Nephron progenitor cell (in vitro differentiated cells): Measurements from ENCODE around the gene OSBP2.
"Not testable (repeated sequence)": the region's sequence is repeated elsewhere in the genome, so short reads cannot be mapped to it uniquely, and the experiment has no call there.

Experiments
- DNase-seq: peaks from one replicate; pipeline ENCODE4 v3.0.0; 2021
- H3K27ac Mint-ChIP-seq: 2 replicates; pipeline ENCODE4 v1.8.0; 2021; ENCODE audit warnings: mild to moderate bottlenecking, moderate library complexity, mixed read lengths
- H3K27me3 Mint-ChIP-seq: 2 replicates; pipeline ENCODE4 v1.8.0; 2021; ENCODE audit warnings: mild to moderate bottlenecking, low read depth, mixed read lengths; ENCODE audit not compliant: poor library complexity
- H3K36me3 Mint-ChIP-seq: 2 replicates; pipeline ENCODE4 v1.8.0; 2021; ENCODE audit warnings: low read depth, mixed read lengths
- H3K4me1 Mint-ChIP-seq: 2 replicates; pipeline ENCODE4 v1.8.0; 2021; ENCODE audit warnings: mixed read lengths
- H3K4me3 Mint-ChIP-seq: 2 replicates; pipeline ENCODE4 v1.8.0; 2021; ENCODE audit warnings: mild to moderate bottlenecking, moderate library complexity, mixed read lengths
- H3K9me3 Mint-ChIP-seq: 2 replicates; pipeline ENCODE4 v1.8.0; 2021; ENCODE audit warnings: mild to moderate bottlenecking, moderate library complexity, mixed read lengths
- CTCF ChIP-seq: fragments of 200-600 bp; sonication (generic); IDR thresholded peaks from 2 replicates; pipeline ENCODE4 v1.5.0; 2021; ENCODE audit warnings: antibody characterized with exemption

The OSBP2 gene

GRCh38 chr22:30767661-30768060 is 73.0 kb downstream of the OSBP2 start:
- peak overlapping the region; percentile 8 for H3K27ac Mint-ChIP-seq
- TF ChIP-seq CTCF, result no peak
- H3K4me1 Mint-ChIP-seq, result peaks cover 12% of the 10 kb centered on the region
- H3K36me3 Mint-ChIP-seq, result no peaks in the 10 kb centered on the region
- DNase-seq, result peak; percentile 19
- peaks cover 4% of the 10 kb centered on the region for H3K27me3 Mint-ChIP-seq
- H3K4me3 Mint-ChIP-seq, result no peak overlapping the region
- no peaks in the 10 kb centered on the region for H3K9me3 Mint-ChIP-seq

DNA sequence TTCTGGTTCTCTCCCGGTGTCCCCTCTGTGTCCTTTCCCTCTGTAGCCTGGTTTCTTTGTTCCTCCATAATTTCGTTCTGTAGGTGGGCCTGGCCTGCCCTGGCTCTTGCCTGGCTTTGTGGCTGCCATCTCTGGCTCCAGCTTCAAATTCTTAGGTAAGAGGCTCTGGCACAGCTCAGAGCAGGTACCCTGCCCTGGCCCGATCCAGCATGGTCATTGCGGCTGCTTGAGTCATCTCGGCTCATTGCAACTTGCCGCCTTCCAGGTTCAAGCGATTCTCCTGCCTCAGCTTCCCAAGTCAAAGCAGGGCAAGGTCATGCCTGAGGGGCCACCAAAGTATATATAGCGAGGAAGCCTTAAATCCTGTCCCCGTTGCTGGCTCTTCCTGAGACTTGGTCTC is 76.0 kb downstream of the OSBP2 start:
- H3K4me1 Mint-ChIP-seq, result peaks cover 12% of the 10 kb centered on the region
- no peak overlapping the region for H3K27ac Mint-ChIP-seq
- H3K4me3 Mint-ChIP-seq, result no peak overlapping the region
- no peaks in the 10 kb centered on the region for H3K36me3 Mint-ChIP-seq
- no peaks in the 10 kb centered on the region for H3K9me3 Mint-ChIP-seq
- no peak for DNase-seq
- peaks cover 16% of the 10 kb centered on the region for H3K27me3 Mint-ChIP-seq
- no peak for TF ChIP-seq CTCF

- Mint-ChIP-seq H3K4me1 (no peaks in the 10 kb centered on the region), H3K9me3 (no peaks in the 10 kb centered on the region), H3K36me3 (no peaks in the 10 kb centered on the region), H3K4me3 (no peak overlapping the region), H3K27ac (no peak overlapping the region), H3K27me3 (peaks cover 12% of the 10 kb centered on the region)
- TF ChIP-seq CTCF, result no peak
- DNase-seq, result no peak
These were observed 79.2 kb downstream of the OSBP2 start for GRCh38 chr22:30773919-30774318.

GRCh38 chr22:30774566-30774965 is 79.9 kb downstream of the OSBP2 start:
- Mint-ChIP-seq H3K4me1 (no peaks in the 10 kb centered on the region), H3K4me3 (no peak overlapping the region), H3K27ac (no peak overlapping the region), H3K36me3 (no peaks in the 10 kb centered on the region), H3K27me3 (peaks cover 12% of the 10 kb centered on the region), H3K9me3 (no peaks in the 10 kb centered on the region)
- DNase-seq, result no peak
- no peak for TF ChIP-seq CTCF

DNA sequence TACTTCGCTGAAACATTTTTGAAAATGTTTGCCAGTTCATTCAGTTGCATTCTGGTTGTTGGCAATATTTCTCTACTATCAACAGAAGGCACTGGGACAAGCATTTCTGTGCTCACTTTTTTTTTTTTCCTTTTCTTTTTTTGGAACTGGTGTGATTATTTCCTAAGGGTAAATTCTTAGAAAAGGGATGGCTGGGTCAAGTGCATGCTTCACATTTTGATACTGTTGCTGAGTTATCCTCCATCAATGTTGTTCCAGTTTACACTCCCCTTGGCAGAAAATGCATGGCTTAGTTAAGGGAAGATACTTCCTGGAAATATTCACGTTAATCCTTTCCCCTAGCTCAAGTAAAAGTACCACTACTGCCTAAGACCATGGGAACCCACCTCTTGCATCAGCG is 81.8 kb downstream of the OSBP2 start:
- no peak overlapping the region for H3K4me3 Mint-ChIP-seq
- no peak for DNase-seq

DNA sequence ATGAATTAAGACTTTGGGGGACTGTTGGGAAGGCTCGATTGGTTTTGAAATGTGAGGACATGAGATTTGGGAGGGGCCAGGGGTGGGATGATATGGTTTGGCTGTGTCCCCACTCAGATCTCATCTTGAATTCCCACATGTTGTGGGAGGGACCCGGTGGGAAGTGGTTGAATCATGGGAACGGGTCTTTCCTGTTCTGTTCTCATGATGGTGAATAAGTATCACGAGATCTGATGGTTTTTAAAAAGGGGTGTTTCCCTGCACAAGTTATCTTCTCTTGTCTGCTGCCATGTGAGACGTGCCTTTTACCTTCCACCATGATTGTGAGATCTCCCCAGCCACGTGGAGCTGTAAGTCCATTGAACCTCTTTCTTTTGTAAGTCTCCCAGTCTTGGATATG is 82.5 kb downstream of the OSBP2 start:
- DNase-seq, H3K27ac Mint-ChIP-seq: not testable (repeated sequence)

More for the DNA sequence above, 81.8 kb downstream of the OSBP2 start:
- no peak for TF ChIP-seq CTCF
- Mint-ChIP-seq H3K27me3 (peaks cover 15% of the 10 kb centered on the region), H3K9me3 (no peaks in the 10 kb centered on the region), H3K27ac (no peak overlapping the region), H3K4me1 (no peaks in the 10 kb centered on the region), H3K36me3 (no peaks in the 10 kb centered on the region)

More for the DNA sequence above, 82.5 kb downstream of the OSBP2 start:
- H3K9me3 Mint-ChIP-seq, H3K4me3 Mint-ChIP-seq, H3K4me1 Mint-ChIP-seq, H3K36me3 Mint-ChIP-seq: not testable (repeated sequence)
- H3K27me3 Mint-ChIP-seq, result peaks cover 16% of the 10 kb centered on the region
